H1 (cell line): ENCODE measurements around the gene GNB1L. TPM values are rescaled to one million over a fixed set of nuclear protein-coding genes. Genes with fewer than 3 reads are reported as not detected.

Source experiments
- BRCA1 ChIP-seq: IDR thresholded peaks from 2 replicates; pipeline ENCODE4 v1.6.1; 2012; ENCODE audit warnings: low read depth, low read length, improper control_type of control experiment
- KDM1A ChIP-seq: fragments of 200-600, 300-600 bp; sonication (generic); IDR thresholded peaks from 2 replicates; pipeline ENCODE4 v1.7.1; 2016; ENCODE audit warnings: mild to moderate bottlenecking, low read length, borderline replicate concordance
- POLR2AphosphoS5 ChIP-seq: IDR thresholded peaks from 2 replicates; pipeline ENCODE4 v1.6.1; 2011; ENCODE audit warnings: low read depth, low read length
- SIRT6 ChIP-seq: IDR thresholded peaks from one replicate; pipeline ENCODE4 v1.7.1; 2012; ENCODE audit warnings: low read length, inconsistent platforms
- polyA plus RNA-seq, 7 experiments: library from polyadenylated mRNA; depleted of rRNA in 3 of 7; stranded (reverse) in 5 of 7; unstranded in 2 of 7; fragments of >200 nt in 5 of 7; fragments of 200-250 nt in 2 of 7; gene quantifications; 1 replicate in 5 of 7; 2 replicates in 1 of 7; 4 replicates in 1 of 7; pipeline versions ENCODE4 v1.2.1 to v1.2.3, GENCODE V29; 2011 to 2013; ENCODE audit warnings: missing spikeins in 2 of 7, mixed read lengths in 2 of 7
- total RNA-seq: library from RNA; stranded (reverse); fragmentation: NEBNext Ultra II Directional; extraction: Animal tissue kit (Norgen Biotek cat#: 25700); gene quantifications from 2 replicates; pipeline ENCODE4 v1.2.1, GENCODE V29; 2021

The GNB1L gene
- total and polyA plus RNA-seq, 2 of the 8 experiments (the other 6 are each of a cell fraction or from before 2014, with no cell fraction given): 14.0 to 15.6 TPM

GRCh38 chr22:19871023-19871844 is 16.6 kb upstream of the GNB1L start (continued):
- TF ChIP-seq POLR2AphosphoS5 (no peak), BRCA1 (no peak), SIRT6 (no peak), KDM1A (no peak)
